ENCODE measurements around the gene SYNGAP1.

Gene SYNGAP1

DNA sequence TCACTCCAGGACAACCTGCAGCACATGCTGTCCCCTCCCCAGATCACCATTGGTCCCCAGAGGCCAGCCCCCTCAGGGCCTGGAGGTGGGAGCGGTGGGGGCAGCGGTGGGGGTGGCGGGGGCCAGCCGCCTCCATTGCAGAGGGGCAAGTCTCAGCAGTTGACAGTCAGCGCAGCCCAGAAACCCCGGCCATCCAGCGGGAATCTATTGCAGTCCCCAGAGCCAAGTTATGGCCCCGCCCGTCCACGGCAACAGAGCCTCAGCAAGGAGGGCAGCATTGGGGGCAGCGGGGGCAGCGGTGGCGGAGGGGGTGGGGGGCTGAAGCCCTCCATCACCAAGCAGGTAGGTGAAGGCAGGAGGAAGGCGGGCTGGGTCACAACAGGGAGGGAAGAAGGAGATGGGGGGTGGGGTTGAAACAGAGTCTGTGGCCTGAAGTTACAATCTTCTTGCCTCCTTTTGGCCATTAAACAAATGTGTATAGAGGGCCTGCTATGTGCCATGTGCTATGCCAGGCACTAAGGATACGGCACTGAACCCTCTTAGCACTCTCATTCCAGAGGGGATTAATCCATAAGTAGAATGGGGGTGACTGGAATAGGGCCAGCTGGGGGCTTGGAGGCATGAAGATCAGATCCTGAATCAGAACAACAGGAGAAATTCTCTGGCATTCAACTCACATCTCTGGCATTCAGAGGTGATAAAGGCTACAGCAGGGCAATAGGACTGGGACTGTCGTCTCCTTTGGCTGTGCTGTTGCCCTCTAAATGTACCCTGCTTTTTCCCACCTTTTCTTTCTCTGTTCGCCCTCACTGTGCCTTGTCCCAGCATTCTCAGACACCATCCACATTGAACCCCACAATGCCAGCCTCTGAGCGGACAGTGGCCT is 24.0 kb downstream of the SYNGAP1 start:
- no peak overlapping the region for H2AFZ ChIP-seq (ENCODE audit: low read depth, low read length)
- no peak overlapping the region for H3K27ac ChIP-seq (ENCODE audit: low read length)
- H3K4me2 ChIP-seq (ENCODE audit: insufficient read depth, low read length) = no peak overlapping the region
- H3K9me3 ChIP-seq (ENCODE audit: insufficient read depth, low read length, severe bottlenecking) = no peaks in the 10 kb centered on the region
- peaks cover 7% of the 10 kb centered on the region; the same call in 1 of the 2 replicates for H4K20me1 ChIP-seq (ENCODE audit: insufficient read depth, low read length)
- H3K9ac ChIP-seq (ENCODE audit: low read depth, low read length) = no peak overlapping the region
- H3K36me3 ChIP-seq (ENCODE audit: insufficient read depth, low read length) = peaks cover 77% of the 10 kb centered on the region
- no peaks in the 10 kb centered on the region for H3K4me1 ChIP-seq (ENCODE audit: insufficient read depth, low read length)
- H3K4me3 ChIP-seq (ENCODE audit: low read depth in 1 of 2, low read length in 2 of 2) = no peak overlapping the region
- DNase-seq (no peak), ATAC-seq (ENCODE audit: insufficient read depth, low read depth) (no peak)
- TF ChIP-seq EZH2 (IDR thresholded peaks at IDR 0.05; ENCODE audit: borderline replicate concordance, low read depth, low read length, severe bottlenecking) = no peak
- TF ChIP-seq, protein P1, sequence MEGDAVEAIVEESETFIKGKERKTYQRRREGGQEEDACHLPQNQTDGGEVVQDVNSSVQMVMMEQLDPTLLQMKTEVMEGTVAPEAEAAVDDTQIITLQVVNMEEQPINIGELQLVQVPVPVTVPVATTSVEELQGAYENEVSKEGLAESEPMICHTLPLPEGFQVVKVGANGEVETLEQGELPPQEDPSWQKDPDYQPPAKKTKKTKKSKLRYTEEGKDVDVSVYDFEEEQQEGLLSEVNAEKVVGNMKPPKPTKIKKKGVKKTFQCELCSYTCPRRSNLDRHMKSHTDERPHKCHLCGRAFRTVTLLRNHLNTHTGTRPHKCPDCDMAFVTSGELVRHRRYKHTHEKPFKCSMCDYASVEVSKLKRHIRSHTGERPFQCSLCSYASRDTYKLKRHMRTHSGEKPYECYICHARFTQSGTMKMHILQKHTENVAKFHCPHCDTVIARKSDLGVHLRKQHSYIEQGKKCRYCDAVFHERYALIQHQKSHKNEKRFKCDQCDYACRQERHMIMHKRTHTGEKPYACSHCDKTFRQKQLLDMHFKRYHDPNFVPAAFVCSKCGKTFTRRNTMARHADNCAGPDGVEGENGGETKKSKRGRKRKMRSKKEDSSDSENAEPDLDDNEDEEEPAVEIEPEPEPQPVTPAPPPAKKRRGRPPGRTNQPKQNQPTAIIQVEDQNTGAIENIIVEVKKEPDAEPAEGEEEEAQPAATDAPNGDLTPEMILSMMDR (IDR thresholded peaks at IDR 0.05; ENCODE audit: borderline replicate concordance, extremely low read depth, low read length, poor library complexity, severe bottlenecking) = no peak
- H3K27me3 ChIP-seq (ENCODE audit: insufficient read depth, low read length, poor library complexity) = no peaks in the 10 kb centered on the region
- no peaks in the 10 kb centered on the region for H3K79me2 ChIP-seq (ENCODE audit: insufficient read depth, low read length)

GRCh38 chr6:33445119-33445603 is 25.3 kb downstream of the SYNGAP1 start:
- no peak for TF ChIP-seq EZH2 (IDR thresholded peaks at IDR 0.05; ENCODE audit: borderline replicate concordance, low read depth, low read length, severe bottlenecking)
- TF ChIP-seq, protein P1 (IDR thresholded peaks at IDR 0.05; ENCODE audit: borderline replicate concordance, extremely low read depth, low read length, poor library complexity, severe bottlenecking) = no peak
- no peaks in the 10 kb centered on the region for H3K79me2 ChIP-seq (ENCODE audit: insufficient read depth, low read length)
- no peak overlapping the region for H3K9ac ChIP-seq (ENCODE audit: low read depth, low read length)
- peaks cover 7% of the 10 kb centered on the region; the same call in 1 of the 2 replicates for H4K20me1 ChIP-seq (ENCODE audit: insufficient read depth, low read length)
- no peaks in the 10 kb centered on the region for H3K27me3 ChIP-seq (ENCODE audit: insufficient read depth, low read length, poor library complexity)
- H3K4me1 ChIP-seq (ENCODE audit: insufficient read depth, low read length) = no peaks in the 10 kb centered on the region
- H3K4me2 ChIP-seq (ENCODE audit: insufficient read depth, low read length) = no peak overlapping the region
- H3K9me3 ChIP-seq (ENCODE audit: insufficient read depth, low read length, severe bottlenecking) = no peaks in the 10 kb centered on the region
- peaks cover 85% of the 10 kb centered on the region for H3K36me3 ChIP-seq (ENCODE audit: insufficient read depth, low read length)
- DNase-seq (no peak), ATAC-seq (ENCODE audit: insufficient read depth, low read depth) (no peak)
- H3K4me3 ChIP-seq (ENCODE audit: low read depth in 1 of 2, low read length in 2 of 2) = no peak overlapping the region
- no peak overlapping the region for H3K27ac ChIP-seq (ENCODE audit: low read length)
- no peak overlapping the region for H2AFZ ChIP-seq (ENCODE audit: low read depth, low read length)

DNA sequence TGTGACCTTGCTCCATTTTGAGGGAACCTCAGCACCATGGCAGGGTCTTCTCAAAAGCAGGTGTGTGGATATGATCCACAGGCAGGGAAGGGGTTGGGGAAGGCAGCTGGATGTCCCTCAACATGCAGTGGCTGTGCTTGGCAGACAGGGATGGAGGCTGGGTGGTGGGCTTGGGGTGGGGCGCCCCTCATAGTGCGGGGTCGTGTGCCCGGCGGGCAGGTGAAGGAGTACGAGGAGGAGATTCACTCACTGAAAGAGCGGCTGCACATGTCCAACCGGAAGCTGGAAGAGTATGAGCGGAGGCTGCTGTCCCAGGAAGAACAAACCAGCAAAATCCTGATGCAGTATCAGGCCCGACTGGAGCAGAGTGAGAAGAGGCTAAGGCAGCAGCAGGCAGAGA is 26.5 kb downstream of the SYNGAP1 start:
- no peaks in the 10 kb centered on the region for H3K4me1 ChIP-seq (ENCODE audit: insufficient read depth, low read length)
- H2AFZ ChIP-seq (ENCODE audit: low read depth, low read length) = no peak overlapping the region
- TF ChIP-seq, protein P1 (IDR thresholded peaks at IDR 0.05; ENCODE audit: borderline replicate concordance, extremely low read depth, low read length, poor library complexity, severe bottlenecking) = no peak
- no peak for TF ChIP-seq EZH2 (IDR thresholded peaks at IDR 0.05; ENCODE audit: borderline replicate concordance, low read depth, low read length, severe bottlenecking)
- H3K4me3 ChIP-seq (ENCODE audit: low read depth in 1 of 2, low read length in 2 of 2) = no peak overlapping the region
- peaks cover 7% of the 10 kb centered on the region; the same call in 1 of the 2 replicates for H4K20me1 ChIP-seq (ENCODE audit: insufficient read depth, low read length)
- H3K79me2 ChIP-seq (ENCODE audit: insufficient read depth, low read length) = no peaks in the 10 kb centered on the region
- H3K27ac ChIP-seq (ENCODE audit: low read length) = no peak overlapping the region
- H3K4me2 ChIP-seq (ENCODE audit: insufficient read depth, low read length) = no peak overlapping the region
- H3K36me3 ChIP-seq (ENCODE audit: insufficient read depth, low read length) = peaks cover 77% of the 10 kb centered on the region
- ATAC-seq (ENCODE audit: insufficient read depth, low read depth) (no peak), DNase-seq (no peak)
- no peak overlapping the region for H3K9ac ChIP-seq (ENCODE audit: low read depth, low read length)
- H3K9me3 ChIP-seq (ENCODE audit: insufficient read depth, low read length, severe bottlenecking) = no peaks in the 10 kb centered on the region
- H3K27me3 ChIP-seq (ENCODE audit: insufficient read depth, low read length, poor library complexity) = no peaks in the 10 kb centered on the region

All from DND-41 (cell line).